Measurements from ENCODE around the gene PDE7B.

PDE7B gene

DNA sequence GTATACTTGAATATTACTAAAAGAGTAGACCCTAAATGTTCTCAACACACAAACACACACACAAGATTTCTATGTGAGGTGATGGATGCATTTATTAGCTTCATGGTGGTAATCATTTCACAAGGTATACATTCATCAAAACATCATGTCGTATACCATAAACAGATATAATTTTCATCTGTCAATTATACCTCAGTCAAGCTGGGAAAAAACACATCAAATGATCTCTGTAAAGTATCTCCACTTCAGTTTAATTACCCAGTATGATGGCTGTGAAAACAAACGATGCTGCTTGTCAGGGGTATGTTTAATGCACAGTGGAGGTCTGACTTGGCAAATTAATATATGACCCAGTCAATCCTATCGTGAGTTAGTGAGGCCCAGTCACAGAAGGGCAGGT, 241.4 kb downstream of the PDE7B start:
- H3K4me3 ChIP-seq (replicated peaks in 1 of 2; ENCODE audit: low read depth in 2 of 2, low read length in 2 of 2), result no peak overlapping the region
- no peak for DNase-seq (ENCODE audit: low read depth in 2 of 2)
- TF ChIP-seq, protein P1, sequence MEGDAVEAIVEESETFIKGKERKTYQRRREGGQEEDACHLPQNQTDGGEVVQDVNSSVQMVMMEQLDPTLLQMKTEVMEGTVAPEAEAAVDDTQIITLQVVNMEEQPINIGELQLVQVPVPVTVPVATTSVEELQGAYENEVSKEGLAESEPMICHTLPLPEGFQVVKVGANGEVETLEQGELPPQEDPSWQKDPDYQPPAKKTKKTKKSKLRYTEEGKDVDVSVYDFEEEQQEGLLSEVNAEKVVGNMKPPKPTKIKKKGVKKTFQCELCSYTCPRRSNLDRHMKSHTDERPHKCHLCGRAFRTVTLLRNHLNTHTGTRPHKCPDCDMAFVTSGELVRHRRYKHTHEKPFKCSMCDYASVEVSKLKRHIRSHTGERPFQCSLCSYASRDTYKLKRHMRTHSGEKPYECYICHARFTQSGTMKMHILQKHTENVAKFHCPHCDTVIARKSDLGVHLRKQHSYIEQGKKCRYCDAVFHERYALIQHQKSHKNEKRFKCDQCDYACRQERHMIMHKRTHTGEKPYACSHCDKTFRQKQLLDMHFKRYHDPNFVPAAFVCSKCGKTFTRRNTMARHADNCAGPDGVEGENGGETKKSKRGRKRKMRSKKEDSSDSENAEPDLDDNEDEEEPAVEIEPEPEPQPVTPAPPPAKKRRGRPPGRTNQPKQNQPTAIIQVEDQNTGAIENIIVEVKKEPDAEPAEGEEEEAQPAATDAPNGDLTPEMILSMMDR (IDR thresholded peaks at IDR 0.05; ENCODE audit: low read depth, low read length), result no peak

DNA sequence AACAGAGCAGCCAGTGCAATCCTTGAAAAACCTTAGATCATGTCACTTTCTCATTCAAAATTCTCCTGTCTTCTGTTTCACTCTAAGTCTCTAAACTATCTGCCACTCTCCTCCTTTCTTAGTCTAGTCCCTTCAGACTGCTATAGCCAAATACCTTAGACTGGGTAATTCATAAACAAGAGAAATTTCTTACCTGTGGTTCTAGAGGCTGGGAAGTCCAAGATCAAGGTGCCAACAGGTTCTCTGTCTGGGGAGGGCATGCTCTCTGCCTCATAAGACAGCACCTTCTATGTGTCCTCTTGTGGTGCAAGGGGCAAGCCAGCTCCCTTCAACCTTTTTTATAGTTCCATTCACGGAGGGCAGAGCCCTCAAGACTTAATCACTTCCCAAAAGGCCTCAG, 242.3 kb downstream of the PDE7B start:
- H3K4me3 ChIP-seq (replicated peaks in 1 of 2; ENCODE audit: low read depth in 2 of 2, low read length in 2 of 2), result no peak overlapping the region
- DNase-seq (ENCODE audit: low read depth in 2 of 2), result no peak
- TF ChIP-seq, protein P1 (IDR thresholded peaks at IDR 0.05; ENCODE audit: low read depth, low read length), result no peak

DNA sequence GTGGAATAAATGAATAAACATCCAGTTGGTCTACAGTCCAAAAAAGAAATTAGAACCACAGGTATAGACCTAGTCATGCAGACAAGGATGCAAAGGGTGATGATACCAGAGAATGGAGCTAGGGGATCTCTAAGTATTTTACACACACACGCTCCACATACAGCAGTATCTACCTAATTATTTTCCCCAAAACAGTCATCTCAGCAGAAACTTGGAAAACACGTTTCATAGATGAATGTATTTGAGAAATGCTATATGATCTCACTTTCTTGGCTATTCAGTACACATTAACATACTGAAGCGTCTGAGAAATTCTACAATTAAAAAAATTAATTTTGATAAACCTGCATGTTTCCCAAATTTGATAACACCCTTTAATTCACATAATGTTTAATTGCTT, 243.3 kb downstream of the PDE7B start:
- no peak for DNase-seq (ENCODE audit: low read depth in 2 of 2)
- TF ChIP-seq, protein P1 (IDR thresholded peaks at IDR 0.05; ENCODE audit: low read depth, low read length), result no peak
- no peak overlapping the region for H3K4me3 ChIP-seq (replicated peaks in 1 of 2; ENCODE audit: low read depth in 2 of 2, low read length in 2 of 2)

DNA sequence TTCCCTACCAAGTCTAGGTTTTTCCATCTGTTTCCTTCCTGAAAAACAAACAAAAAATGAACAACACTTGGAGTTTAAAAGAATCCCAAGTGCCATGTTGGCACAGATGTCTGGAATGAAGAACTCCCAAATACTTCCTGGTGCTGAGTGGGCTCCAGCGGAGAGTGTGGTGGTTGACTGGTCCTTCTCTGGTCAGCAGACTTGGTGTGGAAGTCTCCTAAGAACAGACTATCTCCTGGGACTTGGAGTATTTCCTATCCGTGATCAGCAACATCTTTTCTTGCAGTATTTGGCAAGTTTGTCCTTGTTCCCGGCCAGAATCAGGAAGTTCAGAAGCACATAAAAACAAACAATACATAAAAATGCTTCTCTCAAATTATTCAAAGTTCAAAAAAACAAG, 244.5 kb downstream of the PDE7B start:
- DNase-seq (ENCODE audit: low read depth in 2 of 2), result peak; percentile 70 to 93
- H3K4me3 ChIP-seq (replicated peaks in 1 of 2; ENCODE audit: low read depth in 2 of 2, low read length in 2 of 2), result no peak overlapping the region
- TF ChIP-seq, protein P1 (IDR thresholded peaks at IDR 0.05; ENCODE audit: low read depth, low read length), result no peak

DNA sequence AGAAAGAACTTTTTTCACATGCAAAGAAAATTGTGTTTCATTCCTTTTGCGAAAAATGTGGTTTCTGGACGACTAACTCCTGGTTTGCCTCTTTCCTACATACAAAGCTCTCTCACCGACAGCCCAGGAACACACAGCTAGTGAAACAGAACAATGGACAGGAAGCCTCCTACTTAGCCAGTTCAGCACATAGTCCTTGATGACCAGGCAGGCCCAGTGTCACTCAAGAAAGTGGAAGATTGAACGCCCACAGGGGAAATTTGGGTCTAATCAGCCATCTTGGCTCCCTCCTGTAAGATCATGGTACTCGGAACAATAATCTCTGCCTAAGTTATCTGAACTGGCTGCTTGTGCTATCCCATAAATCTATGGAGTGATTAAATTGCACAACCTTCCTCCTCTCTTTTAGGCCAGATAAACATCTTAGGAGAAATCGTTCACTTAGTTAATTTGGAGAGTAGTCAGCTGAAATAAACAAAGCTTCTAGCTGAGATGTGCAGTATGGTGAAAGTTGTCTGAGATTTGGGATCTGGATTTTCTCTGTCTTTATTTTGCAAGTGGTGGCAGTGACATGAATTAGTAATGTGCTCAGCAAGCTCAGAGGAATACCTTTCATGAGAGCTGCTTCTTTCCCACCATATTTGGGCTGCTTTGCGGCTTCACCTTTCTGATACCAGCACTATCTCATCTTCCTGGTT, 251.6 kb downstream of the PDE7B start:
- H3K4me3 ChIP-seq (replicated peaks in 1 of 2; ENCODE audit: low read depth in 2 of 2, low read length in 2 of 2), result no peak overlapping the region
- TF ChIP-seq, protein P1 (IDR thresholded peaks at IDR 0.05; ENCODE audit: low read depth, low read length), result no peak
- DNase-seq (ENCODE audit: low read depth in 2 of 2), result peak; percentile 42 to 54

DNA sequence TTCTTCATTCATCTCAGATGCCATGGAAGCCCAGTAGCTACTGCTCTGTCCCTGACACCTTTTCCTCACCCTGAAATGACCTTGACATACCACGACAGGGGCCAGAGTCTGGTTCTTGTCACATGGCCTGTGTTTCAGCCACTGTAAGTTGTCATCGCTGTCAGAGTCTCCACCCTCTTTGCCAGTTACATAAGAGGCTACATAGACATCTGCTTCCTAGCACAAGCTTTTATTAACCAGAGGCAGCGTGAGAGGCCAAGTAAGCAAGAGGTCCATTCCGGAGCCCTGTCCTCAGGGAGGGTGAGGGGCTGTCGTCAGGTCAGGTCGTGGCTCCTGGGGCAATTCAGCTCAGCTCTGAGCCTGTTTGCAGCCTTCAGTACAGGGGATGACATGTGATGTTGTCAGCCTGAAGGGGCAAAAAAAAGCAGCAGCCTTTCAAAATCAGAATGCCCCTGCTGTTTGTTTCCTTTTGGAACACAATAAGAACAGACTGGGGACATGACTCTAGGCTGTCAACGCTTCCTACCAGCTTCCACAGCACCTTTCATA, 252.3 kb downstream of the PDE7B start:
- DNase-seq (ENCODE audit: low read depth in 2 of 2), result peak; percentile 40 to 82
- no peak overlapping the region for H3K4me3 ChIP-seq (replicated peaks in 1 of 2; ENCODE audit: low read depth in 2 of 2, low read length in 2 of 2)
- TF ChIP-seq, protein P1 (IDR thresholded peaks at IDR 0.05; ENCODE audit: low read depth, low read length), result no peak

Data from cardiac fibroblast (primary cell).